ENCODE measurements around the gene XPO6.

The XPO6 gene

DNA sequence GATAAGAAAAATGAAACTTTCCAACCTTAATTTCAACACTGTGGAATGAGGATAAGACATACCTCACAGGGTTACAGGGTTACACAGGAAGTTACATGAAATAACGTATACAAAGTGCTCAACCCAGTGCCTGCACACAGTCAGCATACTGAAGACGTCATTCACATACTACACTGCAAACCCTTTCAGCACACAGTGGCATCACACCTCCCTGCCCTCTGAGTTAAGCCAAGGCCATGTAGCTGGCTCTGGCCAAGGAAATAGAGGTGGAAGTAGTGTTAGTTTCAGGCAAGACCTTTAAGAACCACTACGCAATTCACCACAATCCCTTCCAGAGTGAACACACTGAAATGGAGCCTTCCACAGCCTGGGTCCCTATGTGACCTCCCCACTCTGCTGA lies 101.7 kb downstream of the XPO6 start:
- DNase-seq (ENCODE audit: low spot score): no peak

DNA sequence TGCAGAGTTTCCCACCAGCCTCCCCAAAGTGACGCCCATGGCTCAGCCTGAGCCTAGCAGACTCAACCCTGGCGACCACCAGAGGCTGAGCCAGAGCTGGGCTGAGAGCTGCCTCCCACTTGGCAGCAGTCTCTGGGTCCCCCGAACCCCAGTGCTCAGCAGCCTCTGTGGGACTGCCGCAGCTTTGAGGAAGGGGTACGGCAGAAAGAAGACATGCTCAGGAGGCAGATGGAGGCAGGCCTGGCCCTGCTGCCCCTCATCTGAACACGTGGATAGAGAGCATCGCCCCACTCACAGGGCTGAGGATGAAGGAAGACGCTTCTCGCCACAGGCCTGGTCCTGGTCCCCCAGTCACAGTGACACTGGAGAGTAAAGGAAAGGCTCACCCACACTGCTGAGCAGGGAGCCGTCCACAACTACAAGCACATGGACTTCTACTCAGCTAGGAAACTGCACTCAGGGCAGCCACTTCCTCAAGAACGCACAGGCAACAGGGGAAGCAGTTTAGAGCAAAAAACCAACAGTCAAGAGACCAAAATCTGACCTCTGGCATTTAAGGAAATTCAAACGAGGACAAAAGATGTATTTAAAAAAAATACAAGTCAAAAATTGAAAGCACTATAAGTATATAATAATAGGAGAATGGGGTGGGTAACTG lies 103.0 kb downstream of the XPO6 start:
- no peak for DNase-seq (ENCODE audit: low spot score)

DNA sequence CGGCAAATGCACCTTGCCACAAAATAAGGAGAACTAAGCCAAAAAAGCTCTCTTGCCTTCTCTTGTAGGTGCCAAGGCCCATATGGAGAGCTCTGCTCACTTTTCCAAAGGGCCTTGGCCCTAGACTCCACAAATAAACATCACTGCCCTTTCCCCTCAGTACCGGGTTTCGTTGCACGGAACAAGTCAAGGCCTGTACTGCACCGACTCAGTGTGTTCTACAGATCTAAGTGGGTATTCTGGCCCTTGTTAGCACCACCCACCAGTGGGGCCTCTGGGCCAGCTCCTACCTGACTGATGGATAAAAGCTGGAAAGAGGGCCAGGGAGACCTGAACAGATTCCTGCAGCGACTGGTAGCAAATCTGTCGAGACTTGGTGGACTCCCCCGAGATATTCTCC lies 104.5 kb downstream of the XPO6 start:
- no peak for DNase-seq (ENCODE audit: low spot score)

- no peak for DNase-seq (ENCODE audit: low spot score)
Observed at GRCh38 chr16:28106467-28107215, 105.1 kb downstream of the XPO6 start.

- DNase-seq (ENCODE audit: low spot score): no peak
Observed at GRCh38 chr16:28105954-28106353, 105.8 kb downstream of the XPO6 start.

DNA sequence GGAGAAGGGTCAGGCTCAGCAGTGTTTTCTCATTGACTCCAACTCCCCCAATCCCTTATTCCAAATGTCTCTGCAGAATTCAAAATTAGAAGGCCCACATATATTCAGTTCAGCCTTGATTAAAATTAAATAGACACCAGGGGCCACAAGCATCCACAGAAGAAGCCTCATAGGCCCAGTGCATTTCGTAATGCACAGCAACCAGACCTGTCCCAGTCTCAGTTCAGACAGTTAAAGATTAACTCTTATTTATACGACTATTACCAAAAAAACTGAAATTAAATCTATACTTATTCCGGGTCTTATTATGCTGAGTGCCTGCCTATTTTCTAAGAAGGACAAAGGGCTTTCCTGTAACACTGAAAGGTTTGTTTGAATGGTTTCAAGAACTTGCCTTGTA lies 106.5 kb downstream of the XPO6 start:
- DNase-seq (ENCODE audit: low spot score): no peak

DNA sequence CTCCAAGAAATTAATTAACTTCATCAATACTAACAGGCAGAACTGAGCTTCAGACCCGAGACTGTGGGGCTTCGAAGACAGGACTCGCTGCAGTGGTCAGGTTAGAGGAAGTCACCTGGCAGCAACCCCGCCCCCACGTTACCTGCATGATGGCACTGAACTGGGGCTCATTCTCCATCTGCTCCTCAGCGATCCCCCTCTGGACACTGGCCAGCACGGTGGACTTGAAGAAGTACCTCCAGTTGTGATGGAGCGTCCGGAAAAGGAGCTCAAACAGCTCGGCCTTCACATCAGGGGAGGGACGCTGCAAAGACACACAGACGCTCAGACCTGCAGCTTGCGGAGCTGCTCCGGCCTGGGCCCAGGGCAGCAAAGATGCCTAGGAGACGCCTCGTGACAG lies 107.4 kb downstream of the XPO6 start:
- DNase-seq (ENCODE audit: low spot score): no peak

DNA sequence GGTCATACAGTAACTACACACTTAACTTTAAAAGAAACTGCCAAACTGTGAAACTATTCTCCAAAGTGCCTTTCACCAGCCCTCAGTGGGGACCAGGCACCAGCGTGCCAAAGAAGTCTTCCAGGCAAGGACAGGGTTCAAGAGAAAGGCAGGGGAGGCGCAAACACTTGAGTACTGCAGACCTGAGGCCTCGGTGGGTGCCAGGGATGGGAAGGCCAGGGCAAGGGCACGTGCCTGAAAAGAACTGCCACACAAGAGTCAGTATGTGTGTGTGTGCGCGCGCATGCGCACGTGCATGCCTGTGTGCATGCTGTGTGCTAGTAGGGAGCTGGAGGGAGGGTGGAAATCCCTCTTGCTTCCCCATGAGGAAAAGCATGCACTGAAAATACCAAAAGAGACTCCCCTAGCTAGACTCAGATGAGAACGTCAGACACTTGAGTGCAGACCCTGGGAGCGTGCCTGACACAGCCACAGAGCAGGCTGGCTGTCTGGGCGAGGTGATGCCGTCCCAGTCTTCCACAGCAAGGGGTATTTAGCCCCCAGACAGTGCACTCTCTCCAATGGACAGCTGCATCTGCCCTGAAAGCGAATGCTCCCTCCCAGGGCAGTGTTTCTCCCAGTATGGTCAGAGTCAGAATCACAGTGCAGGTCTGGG lies 108.1 kb downstream of the XPO6 start:
- DNase-seq (ENCODE audit: low spot score): no peak

- DNase-seq (ENCODE audit: low spot score): no peak
Observed at GRCh38 chr16:28101533-28101890, 110.3 kb downstream of the XPO6 start.

GRCh38 chr16:28100810-28101532 lies 110.8 kb downstream of the XPO6 start:
- no peak for DNase-seq (ENCODE audit: low spot score)

- no peak for DNase-seq (ENCODE audit: low spot score)
Observed at GRCh38 chr16:28098959-28099945, 112.5 kb downstream of the XPO6 start.

- no peak for DNase-seq (ENCODE audit: low spot score)
Observed at GRCh38 chr16:28098171-28098958, 113.4 kb downstream of the XPO6 start.

DNA sequence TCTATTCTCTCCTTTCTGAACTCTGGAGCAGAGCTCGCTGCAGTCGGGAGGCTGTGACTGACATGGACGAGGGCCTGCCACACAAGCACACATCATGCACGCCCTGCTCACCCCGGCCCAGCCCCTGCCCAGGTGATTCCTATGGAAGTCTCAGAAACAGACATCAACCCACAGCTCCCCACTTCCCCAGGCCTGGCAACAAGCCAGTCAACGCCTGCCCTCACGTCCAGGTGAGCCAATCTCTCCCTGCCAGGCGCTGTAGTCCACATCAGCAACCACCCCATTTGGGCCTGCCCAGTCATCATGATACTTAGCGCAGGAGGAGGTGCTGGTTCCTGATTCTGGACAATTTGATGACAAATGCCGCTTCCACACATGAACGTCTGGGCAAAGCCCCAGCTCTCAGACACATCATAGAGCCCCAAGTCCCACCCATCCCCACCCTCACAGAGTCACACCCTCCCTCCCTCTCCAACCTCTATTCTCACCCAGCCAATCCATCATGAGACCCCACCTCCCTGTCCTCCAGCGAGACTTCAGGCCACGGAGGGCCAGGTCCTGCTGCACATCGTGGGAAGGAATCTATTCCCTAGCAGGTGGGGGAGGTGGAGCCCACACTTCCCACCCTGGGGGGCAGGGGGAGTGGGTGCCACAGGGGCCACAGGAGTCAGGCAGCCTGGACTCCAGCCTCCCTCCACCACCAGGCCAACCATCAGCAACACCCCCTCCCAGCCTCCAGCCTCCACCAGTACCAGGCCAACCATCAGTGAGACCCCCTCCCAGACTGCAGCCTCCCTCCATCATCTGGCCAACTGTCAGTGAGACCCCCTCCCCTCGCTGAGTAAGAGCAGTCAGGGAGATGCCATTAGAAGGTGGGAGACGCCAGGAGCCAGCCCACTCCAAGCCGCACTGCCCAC lies 114.5 kb downstream of the XPO6 start:
- DNase-seq (ENCODE audit: low spot score): no peak

DNA sequence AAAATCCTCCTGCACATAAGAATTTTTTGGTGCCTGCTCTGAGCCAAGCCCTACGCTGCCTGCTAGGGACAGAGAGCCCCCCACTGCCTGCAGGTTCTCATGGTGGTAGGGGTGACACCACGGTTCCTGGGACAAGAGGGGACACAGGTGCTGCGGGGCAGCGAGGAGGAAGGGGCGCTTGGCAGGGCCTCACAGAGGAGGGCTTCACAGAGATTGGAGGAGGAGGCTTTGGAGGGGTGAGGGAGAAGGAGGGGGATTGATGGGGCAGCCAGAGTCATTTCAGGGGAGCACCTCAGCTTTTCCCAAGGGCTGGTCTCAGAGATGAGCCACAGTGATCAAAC lies 118.4 kb downstream of the XPO6 start:
- no peak for DNase-seq (ENCODE audit: low spot score)

GRCh38 chr16:28092721-28093384 lies 118.9 kb downstream of the XPO6 start:
- no peak for DNase-seq (ENCODE audit: low spot score)

DNA sequence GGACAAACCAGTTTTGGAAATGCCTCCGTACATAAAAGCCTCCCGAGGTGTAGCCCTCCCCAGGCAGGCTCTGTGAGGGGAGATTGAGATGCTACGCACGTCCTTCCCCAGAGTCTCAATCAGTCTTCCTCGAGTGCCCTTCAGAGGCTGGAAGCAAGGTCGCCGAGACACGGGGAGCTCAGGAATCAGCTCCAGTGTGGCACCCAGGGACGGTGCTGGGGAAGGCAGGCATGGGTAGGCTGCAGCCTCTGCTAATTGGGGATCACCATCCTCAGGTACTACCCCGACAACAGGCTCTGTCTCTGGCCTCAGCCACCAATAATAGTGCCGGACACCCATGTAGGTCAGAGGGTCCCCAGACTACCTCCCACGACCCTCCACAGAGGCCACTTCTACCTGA lies 120.1 kb downstream of the XPO6 start:
- no peak for DNase-seq (ENCODE audit: low spot score)

DNA sequence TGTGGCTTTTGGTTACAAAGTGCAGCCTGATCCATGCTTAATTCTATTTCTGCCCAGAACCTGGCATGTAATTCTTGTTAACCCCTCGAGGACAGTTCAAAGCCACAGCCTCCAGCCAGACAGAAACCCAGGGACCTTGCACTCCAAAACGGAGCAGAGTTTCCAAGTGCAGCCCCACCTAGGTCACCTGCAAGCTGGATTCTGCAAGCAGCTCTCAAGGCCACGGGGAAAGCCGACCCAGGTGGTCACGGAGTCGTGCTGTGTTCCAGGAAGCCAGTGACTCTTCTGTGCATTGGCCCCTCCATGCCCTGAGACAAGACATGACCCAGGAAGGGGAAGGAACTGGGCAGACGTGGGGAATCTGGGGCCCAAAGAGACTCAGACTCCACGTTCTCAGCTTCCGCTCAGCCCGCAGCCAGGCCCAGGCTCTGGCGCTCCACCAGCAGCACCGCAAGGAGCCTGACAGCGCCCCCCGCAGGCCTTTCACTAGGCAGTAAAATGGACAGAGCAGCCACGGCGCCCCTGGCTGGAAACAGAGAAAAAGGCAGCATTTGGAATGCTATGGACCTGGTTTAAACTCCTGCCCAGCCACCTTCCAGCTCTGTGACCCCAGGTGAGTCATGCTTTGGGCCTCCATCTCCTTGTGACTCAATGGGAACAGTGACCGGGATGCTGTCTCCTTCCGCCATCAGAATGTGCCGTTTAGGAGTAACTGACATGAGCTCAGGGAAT lies 121.0 kb downstream of the XPO6 start:
- no peak for DNase-seq (ENCODE audit: low spot score)

- DNase-seq (ENCODE audit: low spot score): no peak
Observed at GRCh38 chr16:28089992-28090365, 121.8 kb downstream of the XPO6 start.
